SJCRH30 (cell line): ENCODE results near the gene ID4. TPM values are rescaled to one million over a fixed set of nuclear protein-coding genes. Genes with fewer than 3 reads are reported as not detected.

Source experiments
- DNase-seq, 2 experiments: peaks; one replicate each; pipeline ENCODE4 v3.0.0-alpha.2; 2015 to 2020
- H3K27ac ChIP-seq: fragments of 250-450 bp; sonication (Bioruptor Pico); 2 replicates; pipeline ENCODE4 v1.5.1; 2020; ENCODE audit warnings: mild to moderate bottlenecking, moderate library complexity
- H3K27me3 ChIP-seq: fragments of 250-450 bp; sonication (Bioruptor Pico); 2 replicates; pipeline ENCODE4 v1.5.1; 2020; ENCODE audit warnings: mild to moderate bottlenecking, moderate library complexity
- H3K36me3 ChIP-seq: fragments of 250-450 bp; sonication (Bioruptor Pico); 2 replicates; pipeline ENCODE4 v1.5.1; 2020; ENCODE audit warnings: mild to moderate bottlenecking, moderate library complexity
- H3K4me1 ChIP-seq: fragments of 250-450 bp; sonication (Bioruptor Pico); 2 replicates; pipeline ENCODE4 v1.5.1; 2020; ENCODE audit warnings: mild to moderate bottlenecking, moderate library complexity
- H3K4me3 ChIP-seq: fragments of 250-450 bp; sonication (Bioruptor Pico); 2 replicates; pipeline ENCODE4 v1.5.1; 2020; ENCODE audit warnings: mild to moderate bottlenecking, moderate library complexity
- H3K9me3 ChIP-seq: fragments of 250-450 bp; sonication (Bioruptor Pico); replicated peaks from 2 replicates; pipeline ENCODE4 v1.5.1; 2020; ENCODE audit warnings: mild to moderate bottlenecking, moderate library complexity
- total RNA-seq: library from RNA; depleted of rRNA; stranded (reverse); fragments of >200 nt; shearing (Covaris generic); gene quantifications from 2 replicates; pipeline ENCODE4 v1.2.3, GENCODE V29; 2014; rRNA removed

The ID4 gene, protein sequence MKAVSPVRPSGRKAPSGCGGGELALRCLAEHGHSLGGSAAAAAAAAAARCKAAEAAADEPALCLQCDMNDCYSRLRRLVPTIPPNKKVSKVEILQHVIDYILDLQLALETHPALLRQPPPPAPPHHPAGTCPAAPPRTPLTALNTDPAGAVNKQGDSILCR
- total RNA-seq = 0.66 and 1.2 TPM in 2 replicates

GRCh38 chr6:19836799-19837510, at the start of gene ID4:
ID4 (plus strand) TSS chr6:19837370; CDS start chr6:19837755, 385 bp downstream.
- Histone ChIP-seq H3K4me1 (no peaks in the 10 kb centered on the region), H3K36me3 (no peaks in the 10 kb centered on the region), H3K27ac (no peak within 1 kb of the TSS), H3K4me3 (peak within 1 kb of the TSS; percentile 57), H3K9me3 (no peaks in the 10 kb centered on the region), H3K27me3 (no peaks in the 10 kb centered on the region)
- DNase-seq = peak; percentile 61 to 66

DNA sequence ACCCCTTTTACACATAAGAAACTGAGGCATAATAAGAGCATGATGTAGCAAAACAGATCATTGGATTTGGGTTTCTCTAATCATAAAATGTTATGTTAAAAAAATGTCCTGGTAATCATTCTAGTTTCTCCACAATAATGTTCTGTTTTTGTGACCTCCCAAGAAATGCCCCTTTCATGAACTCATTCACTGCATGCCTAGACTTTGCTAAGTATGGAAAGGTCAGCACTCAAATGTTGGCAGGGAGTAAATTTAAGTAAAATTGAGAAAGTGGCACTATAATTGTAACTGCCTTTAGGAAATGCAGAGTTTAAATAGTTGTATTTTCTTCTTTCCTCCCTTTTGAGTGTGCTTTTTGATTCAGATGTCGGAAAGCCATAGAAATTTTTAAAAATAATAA, 48.5 kb upstream of the ID4 start:
- Histone ChIP-seq H3K9me3 (no peaks in the 10 kb centered on the region), H3K27ac (no peak overlapping the region), H3K27me3 (no peaks in the 10 kb centered on the region), H3K4me1 (no peaks in the 10 kb centered on the region), H3K36me3 (no peaks in the 10 kb centered on the region), H3K4me3 (no peak overlapping the region)
- DNase-seq = no peak

GRCh38 chr6:19789100-19789803, 47.9 kb upstream of the ID4 start:
- H3K4me1 ChIP-seq = no peaks in the 10 kb centered on the region
- DNase-seq = no peak
- no peak overlapping the region for H3K27ac ChIP-seq
- no peaks in the 10 kb centered on the region for H3K36me3 ChIP-seq
- no peaks in the 10 kb centered on the region for H3K27me3 ChIP-seq
- H3K9me3 ChIP-seq = no peaks in the 10 kb centered on the region
- no peak overlapping the region for H3K4me3 ChIP-seq

- DNase-seq = no peak
- Histone ChIP-seq H3K4me1 (no peaks in the 10 kb centered on the region), H3K4me3 (no peak overlapping the region), H3K36me3 (no peaks in the 10 kb centered on the region), H3K27ac (no peak overlapping the region), H3K9me3 (no peaks in the 10 kb centered on the region), H3K27me3 (no peaks in the 10 kb centered on the region)
Measured at GRCh38 chr6:19791267-19791666, 45.9 kb upstream of the ID4 start.

GRCh38 chr6:19795211-19795610, 42.0 kb upstream of the ID4 start:
- Histone ChIP-seq H3K36me3 (no peaks in the 10 kb centered on the region), H3K27ac (no peak overlapping the region), H3K4me1 (no peaks in the 10 kb centered on the region), H3K27me3 (no peaks in the 10 kb centered on the region), H3K9me3 (no peaks in the 10 kb centered on the region), H3K4me3 (no peak overlapping the region)
- no peak for DNase-seq

DNA sequence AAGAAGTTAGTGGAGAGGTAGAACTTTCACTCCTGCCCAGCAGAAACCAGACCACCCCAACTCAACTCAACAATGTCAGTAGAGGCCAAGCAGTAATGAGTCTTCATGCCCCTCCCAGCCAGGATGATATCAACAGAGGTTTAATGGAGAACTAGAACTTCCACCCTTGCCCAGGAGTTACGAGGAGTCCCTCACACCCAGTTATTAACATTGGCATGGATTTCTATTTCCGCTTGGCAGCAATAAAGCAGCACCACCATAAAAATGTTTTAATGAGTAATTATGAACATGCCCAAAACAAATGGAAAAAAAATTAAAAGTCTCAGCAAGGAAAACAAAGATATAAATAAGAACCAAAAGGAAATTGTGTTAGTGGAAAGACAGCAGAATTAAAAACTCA, 40.7 kb upstream of the ID4 start:
- no peaks in the 10 kb centered on the region for H3K36me3 ChIP-seq
- H3K27ac ChIP-seq = no peak overlapping the region
- DNase-seq = no peak
- H3K4me1 ChIP-seq = no peaks in the 10 kb centered on the region
- no peaks in the 10 kb centered on the region for H3K9me3 ChIP-seq
- no peak overlapping the region for H3K4me3 ChIP-seq
- H3K27me3 ChIP-seq = no peaks in the 10 kb centered on the region

- Histone ChIP-seq H3K4me3 (no peak overlapping the region), H3K4me1 (peaks cover 1% of the 10 kb centered on the region; the same call in 1 of the 2 replicates), H3K27me3 (no peaks in the 10 kb centered on the region), H3K9me3 (no peaks in the 10 kb centered on the region), H3K36me3 (no peaks in the 10 kb centered on the region), H3K27ac (no peak overlapping the region)
- DNase-seq = no peak
Measured at GRCh38 chr6:19798362-19798761, 38.8 kb upstream of the ID4 start.

DNA sequence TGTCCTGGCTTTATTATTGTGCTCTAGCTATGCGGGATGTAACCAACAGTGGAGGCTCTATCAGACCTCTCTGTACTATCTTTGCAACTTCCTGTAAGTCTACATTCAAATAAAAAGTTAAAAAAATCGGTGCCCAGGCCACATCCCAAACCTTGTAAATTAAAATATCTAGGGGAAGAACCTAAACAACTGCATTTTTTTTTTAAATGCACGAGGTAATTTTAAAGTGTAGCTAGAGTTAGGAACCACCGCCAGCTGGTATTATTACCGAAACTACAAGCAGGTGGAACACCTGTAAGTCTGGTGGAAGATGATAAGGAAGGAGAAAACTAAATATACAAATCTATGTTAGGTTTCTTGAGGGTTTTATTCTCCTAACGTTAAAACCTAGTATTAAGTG, 34.5 kb upstream of the ID4 start:
- Histone ChIP-seq H3K4me3 (no peak overlapping the region), H3K36me3 (no peaks in the 10 kb centered on the region), H3K27ac (no peak overlapping the region), H3K4me1 (peaks cover 4% of the 10 kb centered on the region; the same call in 1 of the 2 replicates), H3K9me3 (no peaks in the 10 kb centered on the region), H3K27me3 (no peaks in the 10 kb centered on the region)
- no peak for DNase-seq

GRCh38 chr6:19803331-19804204, 33.6 kb upstream of the ID4 start:
- peak overlapping the region; percentile 85; the same call in 1 of the 2 replicates for H3K27ac ChIP-seq
- DNase-seq = peak in 1 of 2 experiments; percentile 0
- no peaks in the 10 kb centered on the region for H3K36me3 ChIP-seq
- H3K27me3 ChIP-seq = no peaks in the 10 kb centered on the region
- peaks cover 4% of the 10 kb centered on the region; the same call in 1 of the 2 replicates for H3K4me1 ChIP-seq
- peak overlapping the region; percentile 70 for H3K4me3 ChIP-seq
- no peaks in the 10 kb centered on the region for H3K9me3 ChIP-seq

DNA sequence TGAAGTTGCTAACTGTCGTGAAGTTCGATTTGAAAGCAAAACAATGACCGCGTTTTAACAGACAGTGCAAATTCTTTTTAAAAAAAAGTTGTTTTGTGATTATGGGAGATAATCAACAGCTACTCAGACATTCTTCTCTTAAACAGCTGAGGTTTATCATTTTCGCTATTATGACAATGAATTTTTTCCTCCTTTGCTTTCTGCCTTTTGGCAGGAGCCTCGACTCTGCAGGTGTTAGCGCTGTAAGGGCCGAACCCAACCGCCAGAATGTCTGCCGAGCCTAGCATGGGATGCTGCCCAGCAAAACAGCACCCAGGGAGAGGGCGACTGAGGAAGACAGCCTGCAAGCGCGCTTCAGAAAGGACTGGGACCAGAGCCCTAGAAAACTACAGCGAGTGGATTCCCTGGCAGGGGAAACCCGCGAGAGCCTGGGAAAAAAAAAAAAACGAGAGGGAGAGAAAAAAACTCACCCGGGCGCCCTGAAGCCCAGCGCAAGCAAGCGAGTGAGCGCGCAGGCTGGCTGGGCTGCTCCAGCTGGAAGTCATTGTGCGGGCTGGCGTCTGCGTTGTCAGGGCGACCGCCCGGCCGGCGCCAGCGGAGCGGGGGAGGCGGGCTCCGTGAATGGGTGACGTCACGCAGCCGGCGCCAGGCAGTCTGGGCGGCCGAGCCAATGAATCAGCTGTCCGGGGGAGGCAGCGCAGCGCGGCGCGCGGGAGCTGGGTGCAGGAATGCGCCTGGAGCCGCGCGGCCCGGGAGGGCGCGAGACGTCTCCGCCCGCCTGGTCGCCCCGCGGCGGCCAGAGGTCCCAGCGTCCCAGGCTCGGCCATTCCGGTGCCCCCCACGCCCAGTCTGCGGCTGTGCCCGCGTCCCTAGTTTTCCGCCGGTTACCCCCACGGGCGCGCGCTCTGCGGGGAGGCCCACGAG, 32.7 kb upstream of the ID4 start:
- Histone ChIP-seq H3K27me3 (no peaks in the 10 kb centered on the region), H3K27ac (peak overlapping the region; percentile 85), H3K4me3 (peak overlapping the region; percentile 70), H3K36me3 (no peaks in the 10 kb centered on the region), H3K9me3 (no peaks in the 10 kb centered on the region), H3K4me1 (peaks cover 4% of the 10 kb centered on the region; the same call in 1 of the 2 replicates)
- DNase-seq = peak; percentile 87 to 88

DNA sequence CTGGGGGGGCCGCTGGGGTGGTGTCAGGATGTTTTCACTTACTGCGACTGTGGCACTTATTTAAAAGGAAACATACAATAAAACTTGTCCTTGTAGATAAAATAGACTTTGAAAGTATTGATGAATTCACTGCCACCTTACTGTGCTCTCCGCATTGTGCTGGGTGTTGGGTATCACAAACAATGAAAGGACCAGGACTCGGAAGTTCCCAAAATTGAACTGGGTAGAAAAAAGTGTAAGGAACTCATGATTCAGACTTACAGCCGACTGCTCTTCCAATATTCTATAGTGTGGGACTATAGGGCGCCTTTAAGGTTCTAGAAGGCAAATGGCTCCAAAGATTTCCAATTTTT, 32.1 kb upstream of the ID4 start:
- no peaks in the 10 kb centered on the region for H3K27me3 ChIP-seq
- H3K9me3 ChIP-seq = no peaks in the 10 kb centered on the region
- peak overlapping the region; percentile 85 for H3K27ac ChIP-seq
- H3K4me3 ChIP-seq = peak overlapping the region; percentile 70
- H3K36me3 ChIP-seq = no peaks in the 10 kb centered on the region
- H3K4me1 ChIP-seq = peaks cover 4% of the 10 kb centered on the region; the same call in 1 of the 2 replicates
- DNase-seq = peak in 1 of 2 experiments; percentile 28

DNA sequence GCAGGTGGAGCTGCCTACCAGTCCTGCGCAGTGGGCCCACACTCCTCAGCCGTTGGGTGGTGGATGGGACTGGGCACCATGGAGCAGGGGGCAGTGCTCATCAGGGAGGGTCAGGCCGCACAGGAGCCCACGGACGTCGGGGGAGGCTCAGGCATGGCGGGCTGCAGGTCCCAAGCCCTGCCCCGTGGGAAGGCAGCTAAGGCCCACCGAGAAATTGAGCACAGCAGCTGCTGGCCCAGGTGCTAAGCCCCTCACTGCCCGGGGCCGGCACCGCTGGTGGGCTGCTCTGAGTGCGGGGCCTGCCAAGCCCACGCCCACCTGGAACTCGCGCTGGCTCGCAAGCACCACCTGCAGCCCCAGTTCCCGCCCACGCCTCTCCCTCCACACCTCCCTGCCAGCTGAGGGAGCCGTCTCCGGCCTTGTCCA, 30.2 kb upstream of the ID4 start:
- no peaks in the 10 kb centered on the region for H3K36me3 ChIP-seq
- DNase-seq = no peak
- H3K4me3 ChIP-seq = no peak overlapping the region
- H3K9me3 ChIP-seq = no peaks in the 10 kb centered on the region
- H3K27me3 ChIP-seq = no peaks in the 10 kb centered on the region
- H3K27ac ChIP-seq = no peak overlapping the region
- H3K4me1 ChIP-seq = peaks cover 4% of the 10 kb centered on the region; the same call in 1 of the 2 replicates

DNA sequence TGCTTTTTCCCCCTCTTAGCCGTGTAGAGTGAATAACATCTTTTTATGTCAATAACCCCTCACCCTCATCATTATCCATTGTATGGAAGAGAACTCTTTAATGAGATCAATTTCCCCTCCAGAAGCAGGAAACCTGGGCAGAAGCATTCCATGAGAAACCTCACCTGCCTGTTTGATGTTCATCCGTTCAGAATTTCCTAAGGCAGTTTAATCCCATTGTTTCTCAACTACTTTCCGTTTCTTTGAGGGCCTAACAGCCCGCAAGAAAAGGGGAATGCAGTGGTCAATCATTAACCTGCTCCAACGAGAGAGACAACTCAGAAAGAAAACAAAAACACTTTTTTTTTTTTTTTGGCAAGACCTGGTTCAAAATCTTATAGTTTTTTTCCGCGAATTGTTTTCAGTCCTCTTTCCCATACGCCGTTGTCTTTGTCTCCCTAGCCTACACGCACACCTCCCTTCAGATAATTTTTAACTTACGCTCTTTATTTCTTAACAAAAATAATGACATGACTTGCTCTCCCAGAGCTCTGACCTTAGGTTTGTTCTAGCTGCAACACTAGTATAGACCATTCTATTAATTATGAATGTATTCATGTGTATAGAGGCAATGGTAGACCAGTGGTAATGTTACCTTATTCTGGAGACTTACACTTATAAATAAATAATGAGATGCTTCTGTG, 25.6 kb upstream of the ID4 start:
- Histone ChIP-seq H3K4me1 (no peaks in the 10 kb centered on the region), H3K27ac (no peak overlapping the region), H3K4me3 (no peak overlapping the region), H3K36me3 (no peaks in the 10 kb centered on the region), H3K9me3 (no peaks in the 10 kb centered on the region), H3K27me3 (no peaks in the 10 kb centered on the region)
- DNase-seq = no peak
